Endothelial cell of umbilical vein (primary cell): Measurements from ENCODE around the gene MFN1. TPM values are rescaled to one million over a fixed set of nuclear protein-coding genes. Genes with fewer than 3 reads are reported as not detected.

Experiments used
- BruUV-seq: library from RNA; stranded (reverse); fragments of 400-500 nt; replicated peaks from 2 replicates; lab custom pipeline; 2021; lab: Mats Ljungman, UMichigan
- CTCF ChIA-PET: fragments of 300-600, 350-600 bp; sonication (Branson Sonifier 250); formaldehyde crosslinking; loops from one replicate; lab custom pipeline; 2021; ENCODE audit warnings: antibody characterized with exemption, inconsistent platforms; lab: Charles Lee
- POLR2A ChIA-PET: fragments of 300-600, 350-600 bp; sonication (Branson Sonifier 250); formaldehyde crosslinking; loops from one replicate; lab custom pipeline; 2021; ENCODE audit warnings: antibody characterized with exemption, inconsistent platforms; lab: Charles Lee
- DNase-seq: peaks from one replicate; pipeline ENCODE4 v3.0.0-alpha.2; 2011; ENCODE audit warnings: low read depth, low spot score
- FAIRE-seq: peaks from 2 replicates; lab custom pipeline; 2011; peaks lifted over from hg19 to GRCh38; lab: Jason Lieb, UNC
- H2AFZ ChIP-seq: 2 replicates; pipeline ENCODE4 v1.6.0; 2012; ENCODE audit warnings: low read depth, low read length, control low read depth, inconsistent platforms
- H3K27ac ChIP-seq: 2 replicates; pipeline ENCODE4 v1.5.1; 2011; ENCODE audit warnings: low read depth, mild to moderate bottlenecking, control low read depth, low read length, moderate library complexity; ENCODE audit not compliant: insufficient read depth
- H3K27me3 ChIP-seq, 2 experiments: 2 replicates each; pipeline versions ENCODE4 v1.6.0 to v1.6.1; 2011; ENCODE audit warnings: low read length in 2 of 2, mixed read lengths in 1 of 2; ENCODE audit not compliant: control insufficient read depth in 2 of 2, insufficient read depth in 2 of 2
- H3K36me3 ChIP-seq, 2 experiments: 2 replicates in 1 of 2; 3 replicates in 1 of 2; pipeline ENCODE4 v1.5.1; 2011; ENCODE audit warnings: low read length in 2 of 2, mild to moderate bottlenecking in 1 of 2, moderate library complexity in 1 of 2; ENCODE audit not compliant: control insufficient read depth in 2 of 2, insufficient read depth in 2 of 2; ENCODE audit errors: extremely low read depth in 1 of 2
- H3K4me1 ChIP-seq: 3 replicates; pipeline ENCODE4 v1.5.1; 2011; ENCODE audit warnings: mild to moderate bottlenecking, low read length; ENCODE audit not compliant: control insufficient read depth, insufficient read depth; ENCODE audit errors: extremely low read depth
- H3K4me2 ChIP-seq: 2 replicates; pipeline ENCODE4 v1.6.1; 2011; ENCODE audit warnings: low read length, control low read depth, mixed read lengths; ENCODE audit not compliant: insufficient read depth
- H3K4me3 ChIP-seq, 3 experiments: fragments of 200-600 bp in 1 of 3; sonication (generic), shearing (Covaris generic) in 1 of 3; replicated peaks in 1 of 3; 2 replicates each; pipeline ENCODE4 v1.5.1; 2011 to 2016; ENCODE audit warnings: control low read depth in 3 of 3, low read length in 3 of 3, mild to moderate bottlenecking in 2 of 3, inconsistent platforms in 1 of 3, low read depth in 1 of 3, moderate library complexity in 1 of 3; ENCODE audit not compliant: insufficient read depth in 1 of 3
- H3K79me2 ChIP-seq: 2 replicates; pipeline ENCODE4 v1.6.0; 2012; ENCODE audit warnings: low read length, inconsistent platforms; ENCODE audit not compliant: control insufficient read depth, insufficient read depth
- H3K9ac ChIP-seq: replicated peaks from 2 replicates; pipeline ENCODE3; 2011; ENCODE audit warnings: low read length, control low read depth; ENCODE audit not compliant: insufficient read depth; ENCODE audit errors: extremely low read depth
- H3K9me1 ChIP-seq: replicated peaks from 3 replicates; pipeline ENCODE4 v1.6.0; 2011; ENCODE audit warnings: mild to moderate bottlenecking, low read length; ENCODE audit not compliant: control insufficient read depth, insufficient read depth; ENCODE audit errors: extremely low read depth
- H3K9me3 ChIP-seq: replicated peaks from 2 replicates; pipeline ENCODE4 v1.5.1; 2012; ENCODE audit warnings: low read length, inconsistent platforms; ENCODE audit not compliant: control insufficient read depth, insufficient read depth
- H4K20me1 ChIP-seq: replicated peaks from 2 replicates; pipeline ENCODE3; 2011; ENCODE audit warnings: mild to moderate bottlenecking, low read length; ENCODE audit not compliant: control insufficient read depth, insufficient read depth; ENCODE audit errors: extremely low read depth
- CTCF ChIP-seq, 2 donors: IDR thresholded peaks; 1 replicate in 1 of 2; 2 replicates in 1 of 2; pipeline ENCODE4 v1.5.1; 2011; ENCODE audit warnings: low read length in 2 of 2, mild to moderate bottlenecking in 2 of 2, moderate library complexity in 2 of 2, control low read depth in 1 of 2, inconsistent platforms in 1 of 2, low read depth in 1 of 2; ENCODE audit not compliant: insufficient read depth in 1 of 2; ENCODE audit errors: extremely low read depth in 1 of 2
- EZH2 ChIP-seq: IDR thresholded peaks from 2 replicates; pipeline ENCODE4 v1.6.1; 2012; ENCODE audit warnings: borderline replicate concordance, low read depth, mild to moderate bottlenecking, moderate library complexity, low read length, inconsistent platforms; ENCODE audit not compliant: severe bottlenecking
- FOS ChIP-seq: IDR thresholded peaks from 2 replicates; pipeline ENCODE4 v1.6.1; 2011; ENCODE audit warnings: mild to moderate bottlenecking, low read length, moderate library complexity, borderline replicate concordance; ENCODE audit not compliant: insufficient read depth
- GATA2 ChIP-seq: IDR thresholded peaks from 2 replicates; pipeline ENCODE4 v1.7.0; 2011; ENCODE audit warnings: low read depth, mild to moderate bottlenecking, moderate library complexity, mixed read lengths, low read length; ENCODE audit not compliant: insufficient read length, insufficient read depth
- JUN ChIP-seq: IDR thresholded peaks from 2 replicates; pipeline ENCODE4 v1.6.1; 2011; ENCODE audit warnings: borderline replicate concordance, low read depth; ENCODE audit not compliant: insufficient read length, insufficient read depth
- MAX ChIP-seq: IDR thresholded peaks from 2 replicates; pipeline ENCODE4 v1.6.1; 2011; ENCODE audit not compliant: insufficient read depth, insufficient read length
- MYC ChIP-seq: IDR thresholded peaks from one replicate; pipeline ENCODE4 v1.6.1; 2011; ENCODE audit warnings: mild to moderate bottlenecking, low read depth, low read length
- POLR2A ChIP-seq: IDR thresholded peaks from 2 replicates; pipeline ENCODE4 v1.6.1; 2012; ENCODE audit warnings: low read depth, mild to moderate bottlenecking, control low read depth, low read length
- POLR2AphosphoS5 ChIP-seq: IDR thresholded peaks from 2 replicates; pipeline ENCODE4 v1.6.1; 2012; ENCODE audit warnings: low read depth, mild to moderate bottlenecking, control low read depth, low read length, moderate library complexity; ENCODE audit not compliant: insufficient read depth
- dilution Hi-C: fragments of 300-500 bp; cut with MboI; formaldehyde crosslinking; loops from one replicate; pipeline ENCODE4 v1.15.0; 2019; ENCODE audit warnings: low sequenced_read_pairs; ENCODE audit not compliant: extremely low pct_ligation_motif_present
- intact Hi-C: fragments of 100-400 bp; cut with micrococcal nuclease; formaldehyde crosslinking; loops from one replicate; pipeline ENCODE4 v1.10.0; 2022
- polyA plus RNA-seq, 4 experiments: library from polyadenylated mRNA; depleted of rRNA in 3 of 4; stranded (reverse) in 3 of 4; unstranded in 1 of 4; fragments of >200 nt; gene quantifications; 2 replicates each; pipeline versions ENCODE4 v1.2.1 to v1.2.3, GENCODE V29; 2011 to 2012; ENCODE audit warnings: missing spikeins in 1 of 4
- total RNA-seq: library from RNA; stranded (reverse); gene quantifications from 2 replicates; pipeline ENCODE4 v1.2.3, GENCODE V29; 2021

The MFN1 gene
- total and polyA plus RNA-seq, 2 donors (not counting 3 experiments of a cell fraction or from before 2014, with no cell fraction given), result 11.6 to 42.9 TPM

GRCh38 chr3:179302111-179302510 lies 45.4 kb upstream of the MFN1 start:
- Histone ChIP-seq H3K4me3 (no peak overlapping the region), H3K9me1 (no peaks in the 10 kb centered on the region), H3K27ac (no peak overlapping the region), H3K9ac (no peak overlapping the region), H4K20me1 (no peaks in the 10 kb centered on the region), H3K79me2 (no peaks in the 10 kb centered on the region), H2AFZ (no peak overlapping the region), H3K27me3 (peaks cover 0 to 9% of the 10 kb centered on the region in 2 experiments), H3K9me3 (no peaks in the 10 kb centered on the region), H3K4me1 (no peaks in the 10 kb centered on the region), H3K4me2 (no peak overlapping the region), H3K36me3 (no peaks in the 10 kb centered on the region)
- DNase-seq (no peak), FAIRE-seq (no peak)
- no peak for TF ChIP-seq JUN
- TF ChIP-seq CTCF (IDR thresholded peaks at IDR 0.05; ENCODE audit: extremely low read depth in 1 of 2, insufficient read depth in 1 of 2, low read depth in 1 of 2, low read length in 2 of 2), result no peak
- no peak for TF ChIP-seq MAX
- TF ChIP-seq FOS, result no peak
- no peak for TF ChIP-seq POLR2AphosphoS5
- TF ChIP-seq EZH2, result no peak
- no peak for TF ChIP-seq MYC
- no peak for TF ChIP-seq GATA2
- no peak for TF ChIP-seq POLR2A
- intact Hi-C loops, result no loop called here
- ChIA-PET CTCF (interaction anchor here (0.9 to 1.4 kb wide), 3 partner anchors 11 to 19 kb away, joined by 3 to 7 read pairs (median 6); no protein-coding TSS in a partner anchor), POLR2A (no interaction called here)
- dilution Hi-C loops, result no loop called here
- no TSS peak for BruUV-seq
